Measurements from ENCODE around the gene SLC30A9. TPM values are rescaled to one million over a fixed set of nuclear protein-coding genes. Genes with fewer than 3 reads are reported as not detected.

The SLC30A9 gene
- total and polyA plus RNA-seq, 2 donors (not counting 3 experiments of a cell fraction or from before 2014, with no cell fraction given), result 24.5 to 40.6 TPM

- no peaks in the 10 kb centered on the region for H4K20me1 ChIP-seq (replicated peaks; ENCODE audit: control insufficient read depth, extremely low read depth, insufficient read depth, low read length)
- BruUV-seq (replicated peaks), result no TSS peak
- intact Hi-C loops (cut with micrococcal nuclease) (no loop called here), dilution Hi-C loops (cut with MboI; ENCODE audit: extremely low pct_ligation_motif_present, low sequenced_read_pairs) (no loop called here)
- H3K79me2 ChIP-seq (ENCODE audit: control insufficient read depth, insufficient read depth, low read length), result no peaks in the 10 kb centered on the region
- POLR2A ChIA-PET, result no interaction called here
- TF ChIP-seq, protein P1, sequence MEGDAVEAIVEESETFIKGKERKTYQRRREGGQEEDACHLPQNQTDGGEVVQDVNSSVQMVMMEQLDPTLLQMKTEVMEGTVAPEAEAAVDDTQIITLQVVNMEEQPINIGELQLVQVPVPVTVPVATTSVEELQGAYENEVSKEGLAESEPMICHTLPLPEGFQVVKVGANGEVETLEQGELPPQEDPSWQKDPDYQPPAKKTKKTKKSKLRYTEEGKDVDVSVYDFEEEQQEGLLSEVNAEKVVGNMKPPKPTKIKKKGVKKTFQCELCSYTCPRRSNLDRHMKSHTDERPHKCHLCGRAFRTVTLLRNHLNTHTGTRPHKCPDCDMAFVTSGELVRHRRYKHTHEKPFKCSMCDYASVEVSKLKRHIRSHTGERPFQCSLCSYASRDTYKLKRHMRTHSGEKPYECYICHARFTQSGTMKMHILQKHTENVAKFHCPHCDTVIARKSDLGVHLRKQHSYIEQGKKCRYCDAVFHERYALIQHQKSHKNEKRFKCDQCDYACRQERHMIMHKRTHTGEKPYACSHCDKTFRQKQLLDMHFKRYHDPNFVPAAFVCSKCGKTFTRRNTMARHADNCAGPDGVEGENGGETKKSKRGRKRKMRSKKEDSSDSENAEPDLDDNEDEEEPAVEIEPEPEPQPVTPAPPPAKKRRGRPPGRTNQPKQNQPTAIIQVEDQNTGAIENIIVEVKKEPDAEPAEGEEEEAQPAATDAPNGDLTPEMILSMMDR (IDR thresholded peaks at IDR 0.05; ENCODE audit: extremely low read depth in 1 of 2, insufficient read depth in 1 of 2, low read depth in 1 of 2, low read length in 2 of 2), result no peak
- TF ChIP-seq MYC (IDR thresholded peaks at IDR 0.05; ENCODE audit: low read depth, low read length) (no peak), GATA2 (IDR thresholded peaks at IDR 0.05; ENCODE audit: insufficient read depth, insufficient read length, low read depth, low read length) (no peak), JUN (IDR thresholded peaks at IDR 0.05; ENCODE audit: borderline replicate concordance, insufficient read depth, insufficient read length, low read depth) (no peak), EZH2 (IDR thresholded peaks at IDR 0.05; ENCODE audit: borderline replicate concordance, low read depth, low read length, severe bottlenecking) (no peak), POLR2AphosphoS5 (IDR thresholded peaks at IDR 0.05; ENCODE audit: insufficient read depth, low read depth, low read length) (no peak), POLR2A (IDR thresholded peaks at IDR 0.05; ENCODE audit: low read depth, low read length) (no peak), FOS (IDR thresholded peaks at IDR 0.05; ENCODE audit: borderline replicate concordance, insufficient read depth, low read length) (no peak)
- TF ChIP-seq, protein P2, sequence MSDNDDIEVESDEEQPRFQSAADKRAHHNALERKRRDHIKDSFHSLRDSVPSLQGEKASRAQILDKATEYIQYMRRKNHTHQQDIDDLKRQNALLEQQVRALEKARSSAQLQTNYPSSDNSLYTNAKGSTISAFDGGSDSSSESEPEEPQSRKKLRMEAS (IDR thresholded peaks at IDR 0.05; ENCODE audit: insufficient read depth, insufficient read length), result no peak
- H3K27me3 ChIP-seq (ENCODE audit: control insufficient read depth in 2 of 2, insufficient read depth in 2 of 2, low read length in 2 of 2), result no peaks in the 10 kb centered on the region
- H3K4me2 ChIP-seq (ENCODE audit: insufficient read depth, low read length), result no peak overlapping the region
- no peaks in the 10 kb centered on the region for H3K9me3 ChIP-seq (replicated peaks; ENCODE audit: control insufficient read depth, insufficient read depth, low read length)
- no peaks in the 10 kb centered on the region for H3K9me1 ChIP-seq (replicated peaks; ENCODE audit: control insufficient read depth, extremely low read depth, insufficient read depth, low read length)
- H3K4me3 ChIP-seq (replicated peaks in 1 of 3; ENCODE audit: insufficient read depth in 1 of 3, low read depth in 1 of 3, low read length in 3 of 3), result no peak overlapping the region
- CTCF ChIA-PET, result no interaction called here
- no peaks in the 10 kb centered on the region for H3K4me1 ChIP-seq (ENCODE audit: control insufficient read depth, extremely low read depth, insufficient read depth, low read length)
- FAIRE-seq, result no peak
- H2AFZ ChIP-seq (ENCODE audit: low read depth, low read length), result no peak overlapping the region
- no peaks in the 10 kb centered on the region for H3K36me3 ChIP-seq (ENCODE audit: control insufficient read depth in 2 of 2, extremely low read depth in 1 of 2, insufficient read depth in 2 of 2, low read length in 2 of 2)
- no peak overlapping the region for H3K9ac ChIP-seq (replicated peaks; ENCODE audit: extremely low read depth, insufficient read depth, low read length)
- DNase-seq (ENCODE audit: low read depth, low spot score), result no peak
- H3K27ac ChIP-seq (ENCODE audit: insufficient read depth, low read depth, low read length), result no peak overlapping the region
Observed at GRCh38 chr4:41969671-41970070, 20.7 kb upstream of the SLC30A9 start.

Measured in endothelial cell of umbilical vein (primary cell).